AG20443 (cell line): ENCODE measurements around the gene IL1R1.
"Not testable (repeated sequence)": the region's sequence is repeated elsewhere in the genome, so short reads cannot be mapped to it uniquely, and the experiment has no call there.

ENCODE experiments used
- DNase-seq: peaks from one replicate; pipeline ENCODE4 v3.0.0; 2012; ENCODE audit warnings: low spot score, mixed read lengths

IL1R1 gene

DNA sequence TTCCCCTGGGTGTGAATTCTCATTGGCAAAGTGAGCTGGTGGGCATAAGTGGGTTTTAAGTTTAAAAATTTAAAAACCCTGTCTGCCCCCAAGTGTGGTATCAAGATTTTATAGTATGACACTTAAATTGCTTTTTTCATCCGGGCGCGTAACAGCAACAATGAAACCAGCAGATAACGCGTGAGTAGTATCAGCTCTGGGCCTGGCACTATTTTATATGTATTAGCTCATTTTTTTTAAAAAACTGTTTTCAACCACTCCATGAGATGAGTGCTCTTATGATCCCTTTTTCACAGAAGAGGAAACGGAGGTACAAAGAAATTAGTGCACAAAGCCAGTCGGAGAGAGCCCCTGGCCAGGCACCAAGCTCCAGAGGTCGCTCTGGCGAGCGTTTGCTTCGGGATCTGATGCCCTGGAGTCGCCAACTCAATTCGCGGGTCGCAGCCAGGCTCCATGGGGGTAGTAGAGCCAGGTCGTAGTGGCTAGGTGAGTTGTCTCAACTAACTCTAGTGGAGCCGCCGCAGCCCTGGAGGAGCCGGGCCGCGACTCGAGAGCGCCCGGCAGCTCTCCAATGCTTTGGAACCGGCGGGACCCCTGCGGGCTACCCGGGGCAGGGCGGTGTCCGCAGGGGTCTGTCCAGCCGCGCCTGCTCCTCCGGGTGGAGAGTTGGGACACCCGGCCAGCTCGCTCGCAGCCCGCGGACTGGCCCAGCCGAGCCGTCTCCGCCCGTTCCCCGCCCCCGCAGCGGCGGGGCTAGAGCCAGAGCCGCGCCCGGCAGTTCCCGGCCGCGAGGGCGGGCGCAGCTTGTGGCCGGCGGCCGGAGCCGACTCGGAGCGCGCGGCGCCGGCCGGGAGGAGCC lies at the start of gene IL1R1:
Gene IL1R1 (plus strand): TSS at position 777 of the 859 bp plus-strand sequence. CDS start 14,979 bp downstream, outside the sequence.
- DNase-seq: peak; percentile 95

GRCh38 chr2:102093662-102094061 lies 48.9 kb upstream of the IL1R1 start:
- DNase-seq: no peak

DNA sequence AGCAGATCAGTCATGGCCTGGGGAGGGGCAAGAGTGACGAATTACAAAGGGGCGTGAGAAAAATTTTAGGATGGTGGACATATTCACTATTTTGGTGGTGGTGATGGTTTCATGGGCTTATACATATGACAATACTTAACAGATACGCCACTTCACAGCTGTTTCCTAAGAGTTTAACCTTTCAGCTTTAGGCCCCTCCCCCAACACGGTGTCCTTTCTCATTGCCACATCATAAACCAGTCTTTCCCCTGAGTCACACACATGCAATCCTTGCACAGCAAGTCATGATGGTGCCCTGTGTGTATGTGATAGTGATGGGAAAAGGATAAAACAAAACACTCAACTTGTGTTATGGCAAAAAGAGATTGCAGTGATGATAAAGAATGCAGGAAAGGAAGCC lies 47.6 kb upstream of the IL1R1 start:
- DNase-seq: peak; percentile 67

DNA sequence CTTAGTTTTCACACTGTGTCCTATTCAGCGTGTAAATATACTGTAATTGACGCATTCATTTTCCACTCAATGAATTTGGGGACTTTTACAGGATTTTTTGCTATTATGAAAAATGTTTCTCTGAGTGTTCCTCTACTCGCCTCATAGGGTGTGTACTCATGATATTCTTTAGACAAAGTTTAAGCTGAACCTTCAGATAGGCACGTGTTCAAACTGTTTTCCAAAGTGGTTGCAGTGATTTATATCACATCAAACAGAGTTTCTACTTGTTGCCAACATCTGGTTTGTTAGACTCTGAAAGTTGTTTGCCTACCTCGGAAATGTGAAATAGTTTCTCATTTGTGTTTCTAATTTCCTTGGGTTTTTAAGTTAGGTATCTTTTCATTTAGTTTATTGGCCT lies 46.4 kb upstream of the IL1R1 start:
- DNase-seq: no peak

GRCh38 chr2:102098756-102099155 lies 43.8 kb upstream of the IL1R1 start:
- DNase-seq: no peak

GRCh38 chr2:102099536-102100298 lies 42.8 kb upstream of the IL1R1 start:
- no peak for DNase-seq

DNA sequence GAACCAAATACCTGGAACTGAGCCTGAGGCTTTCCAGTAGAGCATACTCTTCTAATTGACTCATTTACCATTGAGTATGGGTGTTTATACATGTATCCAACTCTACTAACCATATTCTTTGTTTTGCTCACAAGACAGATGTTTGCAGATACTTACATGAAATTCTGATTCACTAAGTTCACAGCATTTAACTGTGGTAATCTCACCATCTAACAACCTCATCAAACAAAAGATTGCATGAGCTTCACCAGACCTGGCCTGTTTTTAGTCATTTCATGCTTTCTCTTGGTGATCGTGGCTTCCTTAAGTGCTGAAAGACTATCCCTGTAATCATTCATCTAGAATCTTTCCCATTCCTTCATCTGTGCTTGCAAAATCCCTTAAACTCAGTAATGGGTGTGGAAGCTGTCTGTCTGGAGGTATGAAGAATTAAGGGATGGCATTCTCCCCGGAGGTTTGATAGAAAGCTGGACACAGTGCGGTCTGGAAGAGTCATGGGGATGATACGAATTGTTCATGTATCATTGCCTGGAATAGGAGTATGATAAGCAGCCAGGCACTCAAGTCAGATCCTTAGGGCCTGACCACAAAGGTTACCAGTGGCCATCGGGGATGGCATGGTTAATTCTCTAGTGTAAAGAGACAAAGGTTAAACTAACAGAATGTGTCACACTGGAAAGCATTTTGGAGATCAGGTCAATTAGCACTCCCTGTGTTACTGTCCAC lies 42.0 kb upstream of the IL1R1 start:
- DNase-seq: peak; percentile 49

DNA sequence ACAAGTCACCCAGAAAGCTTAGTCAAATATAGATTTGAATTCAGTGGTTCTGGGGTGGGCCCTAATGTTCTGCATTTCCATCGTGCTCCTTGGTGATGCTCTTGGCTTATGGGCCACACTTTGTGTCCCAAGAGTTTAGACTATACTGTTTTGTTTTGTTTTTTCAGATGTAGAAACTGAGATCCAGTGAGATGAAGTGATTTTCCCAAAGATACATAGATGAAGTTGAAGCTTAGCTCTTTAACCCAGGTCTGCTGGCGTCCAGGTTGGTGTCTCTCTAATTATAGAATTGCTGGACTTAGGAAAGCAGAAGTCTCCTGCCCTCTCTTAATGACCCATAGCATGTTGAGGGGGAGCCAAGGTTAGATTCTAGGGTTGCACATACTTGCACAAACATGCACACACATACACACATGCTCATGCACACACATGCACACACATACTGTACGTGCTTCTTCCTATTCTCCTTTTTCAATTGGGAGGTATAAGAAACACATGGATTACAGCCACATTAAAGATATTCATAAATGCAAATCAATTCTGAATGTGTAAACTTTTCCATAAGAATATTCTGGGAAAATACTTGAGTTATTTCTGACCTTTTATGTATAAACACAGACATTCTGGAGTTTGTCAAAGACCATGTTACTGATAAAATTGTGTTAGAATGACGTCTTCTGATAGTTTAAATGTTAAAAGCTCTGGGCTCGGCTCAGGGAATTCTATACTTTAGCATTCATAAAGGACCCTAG lies 41.3 kb upstream of the IL1R1 start:
- no peak for DNase-seq

DNA sequence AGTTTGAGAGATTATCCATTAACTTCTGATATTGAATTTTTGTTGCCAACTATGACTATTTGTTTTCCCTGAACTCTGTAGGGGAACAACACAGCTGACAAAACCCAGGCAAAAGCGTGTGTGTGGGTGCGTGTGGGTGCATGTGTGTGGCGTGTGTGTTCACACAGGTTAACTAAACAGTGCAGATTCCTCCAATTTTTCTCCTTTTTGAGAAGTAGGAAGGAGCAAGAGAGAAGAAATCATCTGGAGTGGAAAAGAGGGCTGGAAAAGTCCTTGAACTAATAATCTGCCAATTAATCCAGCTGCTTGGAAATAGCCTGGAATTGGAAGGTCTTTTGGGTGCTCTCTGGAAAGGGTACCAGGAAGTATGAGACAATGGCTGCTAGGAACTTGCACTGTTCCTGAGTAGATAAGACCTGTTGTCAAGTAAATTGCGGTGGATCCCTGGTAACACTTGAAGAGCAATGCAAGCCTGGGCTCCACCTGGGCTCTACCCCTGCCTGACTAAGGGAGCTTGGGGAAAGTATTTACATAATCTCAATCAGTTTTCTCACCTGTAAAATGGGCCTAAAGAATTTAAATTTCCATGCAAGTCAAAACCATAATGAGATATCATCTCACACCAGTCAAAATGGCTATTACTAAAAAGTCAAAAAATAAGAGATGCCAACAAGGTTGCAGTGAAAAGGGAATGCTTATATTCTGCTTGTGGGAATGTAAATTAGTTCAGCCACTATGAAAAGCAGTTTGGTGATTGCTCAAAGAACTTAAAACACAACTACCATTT lies 40.5 kb upstream of the IL1R1 start:
- DNase-seq: no peak

- not testable (repeated sequence) for DNase-seq
Measured at GRCh38 chr2:102102636-102102948, 40.0 kb upstream of the IL1R1 start.

- DNase-seq: no peak
Measured at GRCh38 chr2:102103284-102103683, 39.3 kb upstream of the IL1R1 start.

GRCh38 chr2:102103992-102104871 lies 38.3 kb upstream of the IL1R1 start:
- DNase-seq: peak; percentile 80

- DNase-seq: no peak
Measured at GRCh38 chr2:102106133-102106556, 36.4 kb upstream of the IL1R1 start.

GRCh38 chr2:102106813-102107740 lies 35.5 kb upstream of the IL1R1 start:
- not testable (repeated sequence) for DNase-seq

DNA sequence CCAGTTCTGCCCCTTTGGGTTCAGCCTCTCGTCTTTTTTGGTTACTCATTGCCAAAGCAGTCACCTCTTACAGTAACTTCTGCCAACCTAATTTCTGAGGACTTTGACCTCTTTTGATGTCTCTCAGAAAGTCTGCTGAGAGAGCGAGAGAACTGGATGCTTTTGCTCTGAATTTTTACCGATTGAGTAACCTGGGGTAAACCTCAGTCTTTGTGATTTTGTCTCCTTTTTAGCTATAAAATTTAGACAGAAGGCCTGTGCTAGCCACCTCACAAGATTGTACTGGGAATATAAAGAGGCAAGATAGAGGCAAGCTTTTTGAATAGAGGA lies 34.8 kb upstream of the IL1R1 start:
- DNase-seq: peak; percentile 46

DNA sequence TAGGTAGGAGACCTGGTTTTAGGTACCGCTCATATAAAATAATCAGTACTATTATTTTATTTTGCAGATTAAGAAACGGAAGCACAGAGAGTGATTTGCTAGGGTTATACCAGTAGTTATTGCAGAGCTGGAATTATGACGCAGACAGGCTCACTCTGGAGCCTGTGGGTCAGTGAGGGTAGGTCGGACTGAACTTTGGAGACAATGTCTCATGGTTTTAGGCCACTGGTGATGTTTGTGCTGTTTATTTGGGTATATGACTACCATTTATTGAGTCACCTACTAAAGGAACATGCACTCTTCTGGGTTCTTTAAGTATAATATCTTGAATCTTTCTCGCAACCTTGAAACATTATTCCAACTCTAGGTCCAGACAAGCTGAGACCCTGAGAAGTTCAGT lies 33.5 kb upstream of the IL1R1 start:
- DNase-seq: no peak

- peak; percentile 36 for DNase-seq
Measured at GRCh38 chr2:102110171-102110570, 32.4 kb upstream of the IL1R1 start.

DNA sequence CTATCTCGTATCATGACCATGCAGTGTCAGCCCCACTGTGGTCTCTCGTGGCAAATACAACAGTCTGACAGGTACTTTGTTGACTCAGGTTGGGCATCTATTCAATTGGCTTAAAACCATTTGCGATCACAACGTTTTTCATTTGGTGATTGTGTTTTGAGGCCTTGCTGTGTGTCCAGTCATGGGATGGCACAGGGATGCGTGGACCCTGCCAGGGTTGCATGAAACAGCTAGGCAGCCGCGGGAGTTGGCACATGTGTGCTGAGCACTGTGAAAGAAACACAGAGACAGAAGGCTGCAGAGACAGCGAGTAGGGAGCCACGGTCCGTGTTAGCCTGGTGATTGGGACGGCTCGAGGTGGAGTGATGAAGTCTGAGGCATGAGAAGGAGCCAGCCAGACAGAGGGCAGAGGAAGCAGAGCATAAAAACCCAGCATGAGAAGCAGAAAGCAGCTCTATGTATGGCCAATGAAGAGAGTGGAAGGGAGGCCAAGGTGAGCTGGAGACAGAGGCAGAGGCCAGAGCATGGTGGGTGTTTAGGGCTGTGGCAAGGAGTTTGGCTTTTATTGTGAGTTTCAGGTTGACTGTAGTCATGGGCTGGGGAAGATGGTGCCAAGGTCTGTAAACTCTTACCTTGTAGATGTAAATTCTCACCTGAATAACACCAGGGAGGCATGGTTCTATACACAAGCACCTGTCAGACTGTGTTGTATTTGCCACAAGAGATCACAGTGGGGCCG lies 31.8 kb upstream of the IL1R1 start:
- DNase-seq: peak; percentile 20
